Left renal pelvis (tissue), 4 donors: ENCODE measurements around the gene PRSS3. TPM values are rescaled to one million over a fixed set of nuclear protein-coding genes. Genes with fewer than 3 reads are reported as not detected.
"Not testable (repeated sequence)": the region's sequence is repeated elsewhere in the genome, so short reads cannot be mapped to it uniquely, and the experiment has no call there.

Experiments used
- DNase-seq, 4 donors: peaks; one replicate each; pipeline ENCODE4 v3.0.0-alpha.2; 2013; ENCODE audit warnings: low read depth in 4 of 4, low spot score in 3 of 4
- polyA plus RNA-seq, 4 donors: library from polyadenylated mRNA; unstranded; fragments of 120-200 nt; gene quantifications; one replicate each; pipeline ENCODE4 v1.2.1, GENCODE V29; 2013; ENCODE audit not compliant: insufficient read length in 4 of 4

PRSS3 gene
- polyA plus RNA-seq = 1 to 10 TPM in 2 of 4 donors, under 1 TPM in 2; 0.37 to 2.4 (median 1.3) TPM

GRCh38 chr9:33795281-33795680 lies at the start of gene PRSS3:
TSS of gene PRSS3 (plus strand) at chr9:33795561. CDS start at chr9:33795574, 13 bp downstream.
- no peak for DNase-seq

- no peak for DNase-seq
These were observed 46.6 kb upstream of the PRSS3 start for GRCh38 chr9:33748633-33749304.

- not testable (repeated sequence) for DNase-seq
These were observed 46.1 kb upstream of the PRSS3 start for GRCh38 chr9:33749305-33749654.

GRCh38 chr9:33750307-33750838 lies 45.0 kb upstream of the PRSS3 start:
- no peak for DNase-seq

- no peak for DNase-seq
These were observed 44.5 kb upstream of the PRSS3 start for GRCh38 chr9:33750839-33751339.

- no peak for DNase-seq
These were observed 43.7 kb upstream of the PRSS3 start for GRCh38 chr9:33751536-33752129.

GRCh38 chr9:33752130-33752637 lies 43.2 kb upstream of the PRSS3 start:
- DNase-seq = no peak

GRCh38 chr9:33752789-33753188 lies 42.6 kb upstream of the PRSS3 start:
- not testable (repeated sequence) for DNase-seq

- not testable (repeated sequence) for DNase-seq
These were observed 35.7 kb upstream of the PRSS3 start for GRCh38 chr9:33759648-33760047.

GRCh38 chr9:33762343-33762742 lies 33.0 kb upstream of the PRSS3 start:
- no peak for DNase-seq

- not testable (repeated sequence) for DNase-seq
These were observed 31.7 kb upstream of the PRSS3 start for GRCh38 chr9:33763709-33764108.

- DNase-seq = no peak
These were observed 29.9 kb upstream of the PRSS3 start for GRCh38 chr9:33765411-33765810.

- not testable (repeated sequence) for DNase-seq
These were observed 25.0 kb upstream of the PRSS3 start for GRCh38 chr9:33770156-33770880.

- not testable (repeated sequence) for DNase-seq
These were observed 22.2 kb upstream of the PRSS3 start for GRCh38 chr9:33773135-33773534.

- DNase-seq = not testable (repeated sequence)
These were observed 21.2 kb upstream of the PRSS3 start for GRCh38 chr9:33774074-33774659.

GRCh38 chr9:33776578-33776977 lies 18.8 kb upstream of the PRSS3 start:
- no peak for DNase-seq

- DNase-seq = peak in 3 of 4 donors; percentile 12 to 34 (median 21)
These were observed 16.5 kb upstream of the PRSS3 start for GRCh38 chr9:33778700-33779351.

GRCh38 chr9:33780276-33780675 lies 15.1 kb upstream of the PRSS3 start:
- no peak for DNase-seq

GRCh38 chr9:33781736-33782135 lies 13.6 kb upstream of the PRSS3 start:
- DNase-seq = no peak
